ENCODE data around the gene SH3BP2.

Gene SH3BP2

DNA sequence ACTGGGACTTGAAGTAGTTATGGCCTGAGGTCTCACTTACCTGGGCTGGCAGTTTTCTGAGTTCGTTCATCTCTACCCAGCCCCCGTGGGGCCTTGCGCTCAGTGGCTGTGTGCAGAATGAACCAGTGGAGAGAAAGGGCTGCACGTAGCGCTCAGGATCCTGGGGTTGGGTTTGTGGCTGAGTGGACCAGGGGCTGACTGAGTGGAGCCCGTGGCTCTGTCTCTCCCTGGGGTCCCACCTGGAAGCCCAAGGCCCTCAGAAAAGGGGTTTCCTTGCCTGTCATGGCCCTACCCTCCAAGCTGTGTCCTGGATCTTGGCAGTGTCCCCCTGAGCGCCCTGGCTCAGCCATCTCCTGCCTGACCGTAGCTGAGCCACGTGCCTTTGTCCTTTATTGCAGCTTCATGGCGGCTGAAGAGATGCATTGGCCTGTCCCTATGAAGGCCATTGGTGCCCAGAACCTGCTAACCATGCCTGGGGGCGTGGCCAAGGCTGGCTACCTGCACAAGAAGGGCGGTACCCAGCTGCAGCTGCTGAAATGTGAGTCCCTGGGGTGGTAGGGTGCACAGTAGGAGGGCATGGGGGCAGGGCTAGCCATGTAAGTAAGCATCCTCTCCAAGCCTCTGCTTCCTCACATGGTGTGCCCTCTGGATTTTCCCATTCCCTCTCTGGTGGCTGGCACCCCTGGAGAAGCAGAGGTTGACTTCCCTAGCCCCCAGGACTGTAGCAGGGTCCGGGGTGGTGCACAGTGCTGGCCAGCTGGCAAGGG, 27.5 kb downstream of the SH3BP2 start:
- DNase-seq: no peak

GRCh38 chr4:2822461-2823300, 29.8 kb downstream of the SH3BP2 start:
- no peak for DNase-seq

GRCh38 chr4:2823301-2823670, 30.4 kb downstream of the SH3BP2 start:
- DNase-seq: no peak

- DNase-seq: no peak
These were observed 30.9 kb downstream of the SH3BP2 start for GRCh38 chr4:2823671-2824328.

- DNase-seq: no peak
These were observed 31.5 kb downstream of the SH3BP2 start for GRCh38 chr4:2824329-2824835.

DNA sequence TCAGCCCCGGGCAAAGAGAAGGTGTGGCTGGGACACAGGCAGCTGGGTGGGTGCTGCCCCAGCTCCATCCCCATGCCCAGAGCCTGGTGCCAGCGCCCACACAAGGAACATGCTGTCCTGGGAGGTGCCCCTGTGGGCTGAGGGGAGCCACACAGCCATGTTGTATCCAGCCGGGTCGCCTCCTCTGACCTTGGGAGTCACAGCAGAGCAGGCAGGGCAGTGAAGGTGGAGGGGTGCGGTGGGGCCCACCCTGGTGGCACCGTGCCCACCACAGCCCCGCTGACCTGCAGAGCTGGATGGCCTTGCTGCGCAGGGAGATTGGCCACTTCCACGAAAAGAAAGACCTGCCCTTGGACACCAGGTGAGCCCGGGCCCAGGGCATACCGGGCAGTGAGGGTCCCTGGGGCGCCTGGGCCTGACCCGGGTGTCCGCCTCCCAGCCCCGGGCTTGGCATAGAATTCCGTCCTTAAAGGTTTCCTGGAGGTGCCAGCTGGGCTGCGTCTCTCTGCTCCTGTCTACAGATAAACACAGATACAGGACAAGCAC, 32.0 kb downstream of the SH3BP2 start:
- DNase-seq: no peak

DNA sequence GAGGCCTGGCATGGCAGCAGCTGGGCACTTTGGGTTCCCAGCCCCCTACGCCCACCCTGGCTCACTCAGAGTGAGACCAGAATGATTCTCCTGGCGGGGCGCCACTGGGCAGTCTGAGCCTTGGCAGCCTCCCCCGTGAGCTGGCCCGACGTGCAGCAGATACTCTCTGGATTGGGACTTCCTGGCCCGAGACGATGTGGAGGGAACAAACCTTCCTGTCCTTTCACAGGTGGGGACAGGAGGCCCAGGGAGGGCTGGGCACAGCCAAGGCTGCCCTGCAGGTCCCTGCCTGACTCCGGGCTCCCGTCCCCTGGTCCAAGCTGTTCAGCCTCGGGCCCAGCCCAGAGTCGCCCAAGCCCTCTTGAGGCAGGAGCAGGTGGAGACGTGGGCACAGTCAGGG, 32.9 kb downstream of the SH3BP2 start:
- DNase-seq: no peak

GRCh38 chr4:2827071-2827873, 34.4 kb downstream of the SH3BP2 start:
- DNase-seq: no peak

GRCh38 chr4:2827874-2828751, 35.2 kb downstream of the SH3BP2 start:
- DNase-seq: no peak

DNA sequence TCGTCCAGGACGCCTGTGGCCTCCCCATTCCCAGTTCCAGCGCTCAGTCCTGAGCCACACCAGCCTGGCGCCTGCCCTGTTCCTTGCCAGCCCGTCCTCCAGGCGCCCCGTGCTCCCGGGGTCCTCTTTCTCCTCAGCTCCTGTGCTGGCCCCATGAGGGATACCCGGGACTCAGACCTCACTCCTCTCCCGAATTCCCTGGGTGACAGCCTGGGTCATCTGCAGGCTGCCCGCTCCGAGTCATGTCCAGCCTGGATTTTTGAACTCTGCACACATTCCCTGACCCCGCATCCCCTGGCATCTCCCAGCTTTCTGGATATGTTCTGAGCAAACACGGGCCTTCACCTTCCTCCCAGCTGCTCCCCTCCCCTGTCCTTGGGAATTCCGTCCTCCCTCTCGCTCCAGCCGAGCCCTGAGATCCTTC, 35.9 kb downstream of the SH3BP2 start:
- no peak for DNase-seq

DNA sequence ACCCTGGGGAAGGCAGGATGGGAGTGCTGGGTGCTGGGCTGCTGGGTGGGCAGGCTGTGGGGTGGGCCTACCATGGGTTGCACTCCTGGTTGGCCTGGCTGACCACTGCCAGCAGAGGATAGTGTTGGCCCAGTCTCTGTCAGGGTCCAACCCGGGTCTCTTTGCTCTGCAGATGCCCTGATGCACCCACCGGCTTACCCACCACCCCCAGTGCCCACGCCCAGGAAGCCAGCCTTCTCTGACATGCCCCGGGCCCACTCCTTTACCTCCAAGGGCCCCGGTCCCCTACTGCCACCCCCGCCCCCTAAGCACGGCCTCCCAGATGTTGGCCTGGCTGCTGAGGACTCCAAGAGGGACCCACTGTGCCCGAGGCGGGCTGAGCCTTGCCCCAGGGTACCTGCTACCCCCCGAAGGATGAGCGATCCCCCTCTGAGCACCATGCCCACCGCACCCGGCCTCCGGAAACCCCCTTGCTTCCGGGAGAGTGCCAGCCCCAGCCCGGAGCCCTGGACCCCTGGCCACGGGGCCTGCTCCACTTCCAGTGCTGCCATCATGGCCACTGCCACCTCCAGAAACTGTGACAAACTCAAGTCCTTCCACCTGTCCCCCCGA, 36.5 kb downstream of the SH3BP2 start:
- no peak for DNase-seq

DNA sequence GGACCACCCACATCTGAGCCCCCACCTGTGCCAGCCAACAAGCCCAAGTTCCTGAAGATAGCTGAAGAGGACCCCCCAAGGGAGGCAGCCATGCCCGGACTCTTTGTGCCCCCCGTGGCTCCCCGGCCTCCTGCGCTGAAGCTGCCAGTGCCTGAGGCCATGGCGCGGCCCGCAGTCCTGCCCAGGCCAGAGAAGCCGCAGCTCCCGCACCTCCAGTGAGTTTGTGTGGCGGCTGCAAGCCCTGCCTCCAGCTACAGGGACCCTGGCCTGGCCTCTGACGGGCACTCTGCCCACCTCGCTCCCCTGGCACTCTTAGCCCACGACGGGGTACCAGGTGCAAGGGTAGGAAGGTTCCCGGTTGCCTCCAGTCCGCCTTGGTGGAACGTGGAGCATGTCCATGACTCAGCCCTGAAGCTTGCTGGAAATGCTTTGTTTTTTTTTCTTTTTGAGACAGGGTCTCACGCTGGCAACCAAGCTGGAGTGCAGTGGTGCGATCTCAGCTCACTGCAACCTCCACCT, 37.1 kb downstream of the SH3BP2 start:
- no peak for DNase-seq

- no peak for DNase-seq
These were observed 38.0 kb downstream of the SH3BP2 start for GRCh38 chr4:2830632-2831610.

DNA sequence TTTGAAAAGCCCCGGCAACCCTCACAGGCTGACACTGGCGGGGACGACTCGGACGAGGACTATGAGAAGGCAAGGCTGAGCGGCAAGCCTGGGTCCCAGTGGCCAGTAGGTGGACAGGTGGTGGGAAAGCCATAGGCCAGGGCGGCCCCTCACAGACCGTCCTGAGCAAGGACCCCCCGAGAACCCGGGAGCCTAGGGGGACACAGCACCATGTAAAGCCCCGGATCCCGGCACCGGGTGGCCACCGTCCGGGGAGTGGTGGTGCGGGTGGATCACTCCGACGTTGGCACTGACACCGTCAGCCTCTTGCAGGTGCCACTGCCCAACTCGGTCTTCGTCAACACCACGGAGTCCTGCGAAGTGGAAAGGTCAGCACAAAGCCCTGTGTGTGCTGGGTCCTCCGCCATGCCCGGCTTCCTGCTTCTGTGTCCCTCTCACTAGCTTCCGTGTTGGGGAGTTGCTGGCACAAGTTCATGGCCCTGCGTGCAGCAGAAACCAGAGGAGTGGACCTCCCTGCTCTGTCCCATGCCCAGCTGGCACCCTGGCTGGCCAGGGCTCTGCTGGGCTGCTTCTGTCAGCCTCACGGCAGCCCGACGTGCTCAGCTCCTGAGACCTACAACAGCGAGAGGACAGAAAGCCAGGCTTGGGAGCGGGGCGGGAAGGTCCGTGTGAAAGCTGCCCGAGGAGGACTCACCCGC, 38.9 kb downstream of the SH3BP2 start:
- no peak for DNase-seq

DNA sequence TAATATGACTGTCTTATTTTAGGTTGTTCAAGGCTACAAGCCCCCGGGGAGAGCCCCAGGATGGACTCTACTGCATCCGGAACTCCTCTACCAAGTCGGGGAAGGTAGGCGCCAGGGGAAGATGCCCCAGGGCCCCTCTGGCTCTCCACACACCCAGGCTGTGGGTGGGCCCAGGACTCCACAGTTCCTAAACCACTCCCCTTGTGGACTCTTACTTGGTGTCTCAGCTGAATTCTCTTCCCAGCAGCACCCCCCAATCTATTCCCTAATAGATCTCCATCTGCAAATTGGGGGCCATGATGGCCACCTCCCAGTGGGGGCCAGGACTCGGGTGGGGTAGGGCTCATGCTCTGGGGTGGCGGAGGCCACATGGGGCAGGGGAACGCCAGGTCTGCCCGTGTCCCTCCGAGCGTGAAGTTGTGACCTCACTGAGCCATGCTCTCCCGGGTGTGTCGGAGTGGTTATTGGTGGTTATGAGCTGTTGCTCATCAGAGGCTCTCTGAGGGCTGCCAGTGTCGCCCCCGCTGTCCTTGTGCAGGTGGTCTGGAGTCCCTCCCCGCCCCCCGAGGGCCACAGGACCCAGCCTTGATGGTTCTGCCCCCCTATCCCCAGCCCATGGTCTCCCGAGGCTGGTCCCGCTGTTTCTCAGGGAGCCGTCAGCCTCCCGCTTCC, 39.6 kb downstream of the SH3BP2 start:
- DNase-seq: no peak

DNA sequence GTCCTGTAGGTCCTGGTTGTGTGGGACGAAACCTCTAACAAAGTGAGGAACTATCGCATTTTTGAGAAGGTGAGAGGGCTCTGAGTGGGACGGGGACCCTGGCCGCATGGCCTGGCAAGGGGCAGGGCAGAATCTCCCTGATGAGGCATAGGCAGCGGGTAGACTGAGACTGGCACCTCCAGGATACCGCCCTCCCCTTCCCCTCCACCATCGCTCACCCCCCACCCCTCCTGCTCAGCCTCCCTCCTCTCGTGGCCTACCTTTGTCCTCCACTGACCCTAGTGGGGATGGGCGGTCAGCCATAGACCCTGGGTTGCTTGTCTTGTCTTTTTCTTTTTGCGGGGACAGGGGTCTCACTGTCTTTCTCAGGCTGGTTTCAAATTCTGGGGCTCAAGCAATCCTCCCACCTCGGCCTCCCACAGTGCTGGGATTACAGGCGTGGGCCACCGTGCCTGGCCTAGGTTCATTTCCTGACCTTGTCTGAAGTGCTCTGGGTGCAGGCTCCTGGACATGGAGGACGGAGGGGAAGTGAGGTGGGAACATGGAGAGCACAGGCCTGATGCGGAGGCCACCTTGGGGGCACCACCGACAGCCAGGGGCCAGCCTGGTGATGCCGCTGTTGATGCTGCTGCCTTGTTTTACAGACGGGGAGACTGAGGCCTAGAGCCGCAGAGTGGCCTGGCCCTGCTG, 40.2 kb downstream of the SH3BP2 start:
- DNase-seq: no peak

DNA sequence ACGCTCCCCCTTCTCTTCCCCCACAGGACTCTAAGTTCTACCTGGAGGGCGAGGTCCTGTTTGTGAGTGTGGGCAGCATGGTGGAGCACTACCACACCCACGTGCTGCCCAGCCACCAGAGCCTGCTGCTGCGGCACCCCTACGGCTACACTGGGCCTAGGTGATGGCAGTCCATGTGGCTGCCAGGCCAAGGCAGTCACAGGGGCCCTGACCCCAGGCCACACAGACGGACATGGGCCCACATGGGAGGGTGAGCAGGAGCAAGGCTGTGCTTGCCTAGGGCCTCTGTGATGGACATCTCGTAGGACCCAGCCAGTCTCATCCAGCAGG, 40.8 kb downstream of the SH3BP2 start:
- no peak for DNase-seq

Data from stimulated activated CD4-positive, alpha-beta T cell treated with anti-CD3 and anti-CD28 coated beads, Interleukin-2, amount 100 ng/mL, for 24 hours (primary cell).